Epithelial cell of esophagus (primary cell): ENCODE data around the gene ZNF622.
A peak's percentile ranks its signal among the peaks of the same experiment; 100 is the strongest.
"Not testable (repeated sequence)": the region's sequence is repeated elsewhere in the genome, so short reads cannot be mapped to it uniquely, and the experiment has no call there.

Experiments
- DNase-seq: peaks from one replicate; pipeline ENCODE4 v3.0.0; 2010; ENCODE audit warnings: low read depth
- H3K4me3 ChIP-seq: 2 replicates; pipeline ENCODE4 v1.5.1; 2011; ENCODE audit warnings: mild to moderate bottlenecking, low read length, control low read depth
- TF ChIP-seq, protein P1 (sequence below): IDR thresholded peaks from 2 replicates; pipeline ENCODE4 v1.5.1; 2011; ENCODE audit warnings: low read depth, mild to moderate bottlenecking, low read length, control low read depth, inconsistent platforms; ENCODE audit not compliant: insufficient read depth; ENCODE audit errors: missing control alignments

The ZNF622 gene

DNA sequence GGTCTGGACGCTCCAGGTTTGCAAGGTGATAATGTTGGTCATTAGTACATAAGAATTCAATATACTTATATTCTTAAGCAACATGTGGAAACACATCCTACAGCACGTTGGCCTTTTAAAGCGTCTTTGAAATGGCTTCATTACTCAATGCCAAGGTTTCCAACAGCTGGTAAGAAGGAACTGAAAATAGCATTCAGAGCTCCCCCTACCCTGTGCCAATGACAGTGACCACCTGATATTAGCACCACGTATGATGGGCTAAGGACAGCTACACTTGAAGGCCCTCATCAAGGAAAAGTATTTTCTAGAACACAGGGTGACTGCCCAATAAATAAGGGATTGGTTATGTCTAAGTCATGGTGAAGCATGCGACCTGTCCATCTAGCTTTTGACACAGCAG is 9.9 kb downstream of the ZNF622 start:
- TF ChIP-seq, protein P1, sequence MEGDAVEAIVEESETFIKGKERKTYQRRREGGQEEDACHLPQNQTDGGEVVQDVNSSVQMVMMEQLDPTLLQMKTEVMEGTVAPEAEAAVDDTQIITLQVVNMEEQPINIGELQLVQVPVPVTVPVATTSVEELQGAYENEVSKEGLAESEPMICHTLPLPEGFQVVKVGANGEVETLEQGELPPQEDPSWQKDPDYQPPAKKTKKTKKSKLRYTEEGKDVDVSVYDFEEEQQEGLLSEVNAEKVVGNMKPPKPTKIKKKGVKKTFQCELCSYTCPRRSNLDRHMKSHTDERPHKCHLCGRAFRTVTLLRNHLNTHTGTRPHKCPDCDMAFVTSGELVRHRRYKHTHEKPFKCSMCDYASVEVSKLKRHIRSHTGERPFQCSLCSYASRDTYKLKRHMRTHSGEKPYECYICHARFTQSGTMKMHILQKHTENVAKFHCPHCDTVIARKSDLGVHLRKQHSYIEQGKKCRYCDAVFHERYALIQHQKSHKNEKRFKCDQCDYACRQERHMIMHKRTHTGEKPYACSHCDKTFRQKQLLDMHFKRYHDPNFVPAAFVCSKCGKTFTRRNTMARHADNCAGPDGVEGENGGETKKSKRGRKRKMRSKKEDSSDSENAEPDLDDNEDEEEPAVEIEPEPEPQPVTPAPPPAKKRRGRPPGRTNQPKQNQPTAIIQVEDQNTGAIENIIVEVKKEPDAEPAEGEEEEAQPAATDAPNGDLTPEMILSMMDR: no peak
- no peak for DNase-seq
- H3K4me3 ChIP-seq: no peak overlapping the region

DNA sequence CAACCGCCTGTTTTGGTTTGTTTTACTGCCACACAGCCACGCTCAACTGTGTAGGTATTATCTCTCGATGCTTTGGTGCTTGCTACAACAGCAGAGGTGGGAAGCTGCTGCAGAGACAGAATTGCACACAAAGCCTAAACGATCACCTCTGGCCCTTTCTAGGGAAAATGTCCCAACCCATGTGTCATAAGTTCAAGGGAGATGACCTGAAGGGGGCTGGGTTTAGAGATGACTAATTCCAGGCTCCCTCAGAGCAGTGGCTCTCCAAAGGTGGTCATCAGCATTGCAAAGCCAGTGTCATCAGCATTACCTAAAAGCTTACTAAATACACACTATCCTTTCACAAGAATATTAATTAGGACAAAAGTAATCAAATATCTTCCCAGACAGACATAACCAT is 10.9 kb downstream of the ZNF622 start:
- H3K4me3 ChIP-seq: no peak overlapping the region
- DNase-seq: no peak
- TF ChIP-seq, protein P1: no peak

DNA sequence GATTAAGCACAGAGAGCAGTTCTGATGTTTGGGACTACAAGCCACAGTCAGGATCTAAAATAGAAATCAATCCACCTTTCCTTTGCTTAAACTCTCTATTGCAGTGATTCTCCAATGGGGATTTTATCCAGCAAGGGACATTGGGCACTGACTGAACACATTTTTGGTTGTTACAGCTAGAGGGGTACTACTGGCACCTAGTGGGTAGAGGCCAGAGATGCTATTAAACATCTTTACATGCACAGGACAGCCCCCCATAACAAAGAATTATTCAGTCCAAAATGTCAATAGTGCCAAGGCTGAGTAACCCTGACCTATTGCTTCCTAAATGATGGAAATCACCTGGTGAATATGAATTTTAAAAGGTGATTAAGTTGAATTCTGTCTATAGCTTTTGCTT is 12.0 kb downstream of the ZNF622 start:
- TF ChIP-seq, protein P1: no peak
- no peak overlapping the region for H3K4me3 ChIP-seq
- DNase-seq: no peak

DNA sequence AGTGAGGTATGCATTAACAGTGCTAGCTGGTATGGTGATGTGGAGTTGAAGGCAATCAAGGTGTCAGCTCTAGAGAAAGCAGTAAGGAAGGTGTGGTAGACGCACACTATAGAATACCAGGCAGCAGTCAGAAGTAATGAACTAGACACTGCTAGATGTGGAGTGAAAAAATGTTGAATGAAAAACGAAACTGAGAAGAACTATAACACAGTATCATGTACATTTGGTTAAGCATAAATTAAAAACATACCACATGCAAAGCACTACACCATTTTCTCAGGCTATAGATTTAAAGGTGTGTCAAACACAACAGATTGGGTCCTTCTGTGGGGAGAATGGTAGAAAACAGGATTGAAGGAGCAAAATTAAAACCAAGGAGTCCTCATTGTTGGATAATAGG is 15.4 kb downstream of the ZNF622 start:
- no peak overlapping the region for H3K4me3 ChIP-seq
- TF ChIP-seq, protein P1: no peak
- no peak for DNase-seq

- DNase-seq: no peak
- TF ChIP-seq, protein P1: no peak
- no peak overlapping the region for H3K4me3 ChIP-seq
Observed at GRCh38 chr5:16446993-16447392, 18.6 kb downstream of the ZNF622 start.

GRCh38 chr5:16437977-16438376 is 27.6 kb downstream of the ZNF622 start:
- TF ChIP-seq, protein P1: peak; percentile 9
- peak; percentile 22 for DNase-seq
- no peak overlapping the region for H3K4me3 ChIP-seq

GRCh38 chr5:16436065-16436682 is 29.4 kb downstream of the ZNF622 start:
- H3K4me3 ChIP-seq, DNase-seq: not testable (repeated sequence)
